GM23338 (cell line): ENCODE results near the gene RGS3. TPM values are rescaled to one million over a fixed set of nuclear protein-coding genes. Genes with fewer than 3 reads are reported as not detected.

Experiments
- ATAC-seq: fragments of 200-7000 bp; cut with Tn5 transposase; 3 replicates; pipeline ENCODE4 v1.9.1; 2020
- DNase-seq: peaks from one replicate; pipeline ENCODE4 v3.0.0-alpha.2; 2015; ENCODE audit warnings: low spot score
- H2AFZ ChIP-seq: fragments of 200-600 bp; sonication (generic); 2 replicates; pipeline ENCODE4 v1.8.0; 2016; ENCODE audit warnings: antibody characterized with exemption, mild to moderate bottlenecking, moderate library complexity
- H3F3A ChIP-seq: fragments of 200-600 bp; sonication (generic); replicated peaks from 2 replicates; pipeline ENCODE4 v1.8.0; 2017; ENCODE audit warnings: antibody characterized with exemption, mixed run types, low read depth
- H3K27ac ChIP-seq: fragments of 200-600 bp; sonication (generic); 2 replicates; pipeline ENCODE4 v1.6.1; 2016; ENCODE audit warnings: low read depth
- H3K27me3 ChIP-seq: fragments of 200-600 bp; sonication (generic); 2 replicates; pipeline ENCODE4 v1.8.0; 2016; ENCODE audit warnings: mild to moderate bottlenecking, mixed run types, moderate library complexity; ENCODE audit not compliant: insufficient read depth
- H3K36me3 ChIP-seq: fragments of 200-600 bp; sonication (generic); 2 replicates; pipeline ENCODE4 v1.8.0; 2016; ENCODE audit warnings: mild to moderate bottlenecking; ENCODE audit not compliant: insufficient read depth
- H3K4me1 ChIP-seq: fragments of 200-600 bp; sonication (generic); 2 replicates; pipeline ENCODE4 v1.8.0; 2016; ENCODE audit warnings: mild to moderate bottlenecking, moderate library complexity; ENCODE audit not compliant: insufficient read depth
- H3K4me2 ChIP-seq: fragments of 200-600 bp; sonication (generic); 2 replicates; pipeline ENCODE4 v1.7.1; 2017; ENCODE audit warnings: mixed run types
- H3K4me3 ChIP-seq: fragments of 200-600 bp; sonication (generic); 2 replicates; pipeline ENCODE4 v1.6.1; 2016; ENCODE audit warnings: mixed run types
- H3K79me2 ChIP-seq: fragments of 200-600 bp; sonication (generic); replicated peaks from 2 replicates; pipeline ENCODE4 v1.8.0; 2017; ENCODE audit warnings: mild to moderate bottlenecking; ENCODE audit not compliant: insufficient read depth
- H3K9me2 ChIP-seq: fragments of 200-600 bp; sonication (generic); 2 replicates; pipeline ENCODE4 v1.8.0; 2017; ENCODE audit not compliant: insufficient read depth
- H4K20me1 ChIP-seq: fragments of 200-600 bp; sonication (generic); replicated peaks from 2 replicates; pipeline ENCODE4 v1.8.0; 2017; ENCODE audit warnings: mild to moderate bottlenecking; ENCODE audit not compliant: insufficient read depth
- H3K27ac Mint-ChIP-seq: 2 replicates; pipeline ENCODE4 v1.8.0; 2020; ENCODE audit warnings: inconsistent platforms, mild to moderate bottlenecking, moderate library complexity, mixed read lengths
- H3K27me3 Mint-ChIP-seq: 3 replicates; pipeline ENCODE4 v1.8.0; 2022; ENCODE audit warnings: low read depth, mild to moderate bottlenecking, moderate library complexity, mixed read lengths, inconsistent platforms; ENCODE audit not compliant: insufficient read depth, poor library complexity
- H3K36me3 Mint-ChIP-seq: 3 replicates; pipeline ENCODE4 v1.8.0; 2021; ENCODE audit warnings: low read depth, mild to moderate bottlenecking, inconsistent platforms, moderate library complexity, mixed read lengths
- H3K4me1 Mint-ChIP-seq: 3 replicates; pipeline ENCODE4 v1.8.0; 2020; ENCODE audit warnings: mild to moderate bottlenecking, inconsistent platforms, mixed read lengths
- H3K4me3 Mint-ChIP-seq: 3 replicates; pipeline ENCODE4 v1.8.0; 2021; ENCODE audit warnings: moderate library complexity, mild to moderate bottlenecking, inconsistent platforms, mixed read lengths
- H3K9me3 Mint-ChIP-seq: 3 replicates; pipeline ENCODE4 v1.8.0; 2020; ENCODE audit warnings: moderate library complexity, mild to moderate bottlenecking, inconsistent platforms, mixed read lengths
- CREB1 ChIP-seq: fragments of 250-450 bp; sonication (Bioruptor Pico); IDR thresholded peaks from 2 replicates; pipeline ENCODE4 v1.5.0; 2020; ENCODE audit warnings: low read depth, mild to moderate bottlenecking, moderate library complexity
- EZH2 ChIP-seq: fragments of 200-600 bp; sonication (generic); IDR thresholded peaks from one replicate; pipeline ENCODE4 v1.8.0; 2017; ENCODE audit warnings: antibody characterized with exemption, mild to moderate bottlenecking, low read depth; ENCODE audit not compliant: unreplicated experiment
- EZH2phosphoT487 ChIP-seq: fragments of 200-600 bp; sonication (generic); IDR thresholded peaks from one replicate; pipeline ENCODE4 v1.8.1; 2018; ENCODE audit warnings: antibody characterized with exemption; ENCODE audit not compliant: unreplicated experiment
- JUNB ChIP-seq: IDR thresholded peaks from one replicate; pipeline ENCODE4 v1.6.1; 2016; ENCODE audit warnings: antibody characterized with exemption; ENCODE audit not compliant: unreplicated experiment
- NANOG ChIP-seq: IDR thresholded peaks from 2 replicates; pipeline ENCODE4 v1.6.1; 2016; ENCODE audit warnings: antibody characterized with exemption, borderline replicate concordance
- POLR2AphosphoS5 ChIP-seq: IDR thresholded peaks from 2 replicates; pipeline ENCODE4 v1.6.1; 2016; ENCODE audit warnings: antibody characterized with exemption, low read depth
- STAT1 ChIP-seq: IDR thresholded peaks from one replicate; pipeline ENCODE4 v1.6.1; 2016; ENCODE audit warnings: antibody characterized with exemption; ENCODE audit not compliant: unreplicated experiment
- ZNF114 ChIP-seq: fragments of 250-450 bp; sonication (Bioruptor Pico); IDR thresholded peaks from 2 replicates; pipeline ENCODE4 v1.5.0; 2020; ENCODE audit warnings: mild to moderate bottlenecking, moderate library complexity
- ZNF331 ChIP-seq: fragments of 250-450 bp; sonication (Bioruptor Pico); IDR thresholded peaks from 2 replicates; pipeline ENCODE4 v1.5.0; 2020; ENCODE audit warnings: low read depth, mild to moderate bottlenecking, moderate library complexity
- polyA plus RNA-seq: library from polyadenylated mRNA; unstranded; fragments of >200 nt; fragmentation: Nextera tagmentation; extraction: Ambion mirVana; gene quantifications from 2 replicates; pipeline ENCODE4 v1.2.1, GENCODE V29; 2016
- total RNA-seq: library from RNA; depleted of rRNA; stranded (reverse); fragments of >200 nt; shearing (Covaris generic); gene quantifications from 2 replicates; pipeline ENCODE4 v1.2.3, GENCODE V29; 2014
- TF ChIP-seq, protein P1 (sequence below): IDR thresholded peaks from 2 replicates; pipeline ENCODE4 v1.6.1; 2016; ENCODE audit warnings: antibody characterized with exemption
- TF ChIP-seq, protein P2 (sequence below): IDR thresholded peaks from one replicate; pipeline ENCODE4 v1.6.1; 2018; ENCODE audit warnings: antibody characterized with exemption; ENCODE audit not compliant: unreplicated experiment
- TF ChIP-seq, protein P3 (sequence below), 2 experiments: fragments of 200-600 bp in 1 of 2; sonication (generic) in 1 of 2; conservative IDR thresholded peaks; 2 replicates each; pipeline versions ENCODE4 v1.5.1 to v1.6.1; 2016 to 2017; ENCODE audit warnings: antibody characterized with exemption in 2 of 2, low read depth in 2 of 2, mild to moderate bottlenecking in 2 of 2, moderate library complexity in 1 of 2
- TF ChIP-seq, protein P4 (sequence below): fragments of 250-450 bp; sonication (Bioruptor Pico); IDR thresholded peaks from 2 replicates; pipeline ENCODE4 v1.5.0; 2020; ENCODE audit warnings: mild to moderate bottlenecking, moderate library complexity

RGS3 gene
- total and polyA plus RNA-seq, 2 experiments from 2014 or later = 14.2 to 24.3 TPM

DNA sequence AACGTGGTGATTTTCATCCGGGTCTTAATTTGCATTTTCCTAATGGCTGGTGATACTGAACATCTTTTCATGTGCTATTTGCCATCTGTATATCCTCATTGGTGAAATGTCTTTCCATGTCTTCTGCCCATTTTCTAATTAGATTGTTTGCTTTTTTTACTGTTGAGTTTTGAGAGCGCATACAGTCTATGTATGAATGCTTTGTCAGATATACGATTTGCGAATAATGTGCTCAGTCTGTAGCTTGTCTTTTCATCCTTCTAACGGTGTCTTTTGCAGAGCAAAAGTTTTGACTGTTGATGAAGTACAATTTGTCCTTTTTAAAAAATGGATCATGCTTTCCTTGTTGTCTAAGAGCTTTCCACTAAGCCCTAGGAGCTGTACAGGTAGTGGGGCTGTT lies 143.0 kb downstream of the RGS3 start:
- TF ChIP-seq ZNF331 (CRISPR knock-in tag) (no peak), NANOG (no peak), CREB1 (CRISPR knock-in tag) (no peak), EZH2 (no peak), ZNF114 (CRISPR knock-in tag) (no peak), EZH2phosphoT487 (no peak), POLR2AphosphoS5 (no peak), JUNB (no peak), STAT1 (no peak)
- TF ChIP-seq, protein P1, sequence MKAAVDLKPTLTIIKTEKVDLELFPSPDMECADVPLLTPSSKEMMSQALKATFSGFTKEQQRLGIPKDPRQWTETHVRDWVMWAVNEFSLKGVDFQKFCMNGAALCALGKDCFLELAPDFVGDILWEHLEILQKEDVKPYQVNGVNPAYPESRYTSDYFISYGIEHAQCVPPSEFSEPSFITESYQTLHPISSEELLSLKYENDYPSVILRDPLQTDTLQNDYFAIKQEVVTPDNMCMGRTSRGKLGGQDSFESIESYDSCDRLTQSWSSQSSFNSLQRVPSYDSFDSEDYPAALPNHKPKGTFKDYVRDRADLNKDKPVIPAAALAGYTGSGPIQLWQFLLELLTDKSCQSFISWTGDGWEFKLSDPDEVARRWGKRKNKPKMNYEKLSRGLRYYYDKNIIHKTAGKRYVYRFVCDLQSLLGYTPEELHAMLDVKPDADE = no peak
- TF ChIP-seq, protein P2, sequence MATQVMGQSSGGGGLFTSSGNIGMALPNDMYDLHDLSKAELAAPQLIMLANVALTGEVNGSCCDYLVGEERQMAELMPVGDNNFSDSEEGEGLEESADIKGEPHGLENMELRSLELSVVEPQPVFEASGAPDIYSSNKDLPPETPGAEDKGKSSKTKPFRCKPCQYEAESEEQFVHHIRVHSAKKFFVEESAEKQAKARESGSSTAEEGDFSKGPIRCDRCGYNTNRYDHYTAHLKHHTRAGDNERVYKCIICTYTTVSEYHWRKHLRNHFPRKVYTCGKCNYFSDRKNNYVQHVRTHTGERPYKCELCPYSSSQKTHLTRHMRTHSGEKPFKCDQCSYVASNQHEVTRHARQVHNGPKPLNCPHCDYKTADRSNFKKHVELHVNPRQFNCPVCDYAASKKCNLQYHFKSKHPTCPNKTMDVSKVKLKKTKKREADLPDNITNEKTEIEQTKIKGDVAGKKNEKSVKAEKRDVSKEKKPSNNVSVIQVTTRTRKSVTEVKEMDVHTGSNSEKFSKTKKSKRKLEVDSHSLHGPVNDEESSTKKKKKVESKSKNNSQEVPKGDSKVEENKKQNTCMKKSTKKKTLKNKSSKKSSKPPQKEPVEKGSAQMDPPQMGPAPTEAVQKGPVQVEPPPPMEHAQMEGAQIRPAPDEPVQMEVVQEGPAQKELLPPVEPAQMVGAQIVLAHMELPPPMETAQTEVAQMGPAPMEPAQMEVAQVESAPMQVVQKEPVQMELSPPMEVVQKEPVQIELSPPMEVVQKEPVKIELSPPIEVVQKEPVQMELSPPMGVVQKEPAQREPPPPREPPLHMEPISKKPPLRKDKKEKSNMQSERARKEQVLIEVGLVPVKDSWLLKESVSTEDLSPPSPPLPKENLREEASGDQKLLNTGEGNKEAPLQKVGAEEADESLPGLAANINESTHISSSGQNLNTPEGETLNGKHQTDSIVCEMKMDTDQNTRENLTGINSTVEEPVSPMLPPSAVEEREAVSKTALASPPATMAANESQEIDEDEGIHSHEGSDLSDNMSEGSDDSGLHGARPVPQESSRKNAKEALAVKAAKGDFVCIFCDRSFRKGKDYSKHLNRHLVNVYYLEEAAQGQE = no peak
- TF ChIP-seq, protein P3, sequence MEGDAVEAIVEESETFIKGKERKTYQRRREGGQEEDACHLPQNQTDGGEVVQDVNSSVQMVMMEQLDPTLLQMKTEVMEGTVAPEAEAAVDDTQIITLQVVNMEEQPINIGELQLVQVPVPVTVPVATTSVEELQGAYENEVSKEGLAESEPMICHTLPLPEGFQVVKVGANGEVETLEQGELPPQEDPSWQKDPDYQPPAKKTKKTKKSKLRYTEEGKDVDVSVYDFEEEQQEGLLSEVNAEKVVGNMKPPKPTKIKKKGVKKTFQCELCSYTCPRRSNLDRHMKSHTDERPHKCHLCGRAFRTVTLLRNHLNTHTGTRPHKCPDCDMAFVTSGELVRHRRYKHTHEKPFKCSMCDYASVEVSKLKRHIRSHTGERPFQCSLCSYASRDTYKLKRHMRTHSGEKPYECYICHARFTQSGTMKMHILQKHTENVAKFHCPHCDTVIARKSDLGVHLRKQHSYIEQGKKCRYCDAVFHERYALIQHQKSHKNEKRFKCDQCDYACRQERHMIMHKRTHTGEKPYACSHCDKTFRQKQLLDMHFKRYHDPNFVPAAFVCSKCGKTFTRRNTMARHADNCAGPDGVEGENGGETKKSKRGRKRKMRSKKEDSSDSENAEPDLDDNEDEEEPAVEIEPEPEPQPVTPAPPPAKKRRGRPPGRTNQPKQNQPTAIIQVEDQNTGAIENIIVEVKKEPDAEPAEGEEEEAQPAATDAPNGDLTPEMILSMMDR (conservative IDR thresholded peaks at IDR 0.05; ENCODE audit: low read depth in 2 of 2) = no peak
- TF ChIP-seq, protein P4, sequence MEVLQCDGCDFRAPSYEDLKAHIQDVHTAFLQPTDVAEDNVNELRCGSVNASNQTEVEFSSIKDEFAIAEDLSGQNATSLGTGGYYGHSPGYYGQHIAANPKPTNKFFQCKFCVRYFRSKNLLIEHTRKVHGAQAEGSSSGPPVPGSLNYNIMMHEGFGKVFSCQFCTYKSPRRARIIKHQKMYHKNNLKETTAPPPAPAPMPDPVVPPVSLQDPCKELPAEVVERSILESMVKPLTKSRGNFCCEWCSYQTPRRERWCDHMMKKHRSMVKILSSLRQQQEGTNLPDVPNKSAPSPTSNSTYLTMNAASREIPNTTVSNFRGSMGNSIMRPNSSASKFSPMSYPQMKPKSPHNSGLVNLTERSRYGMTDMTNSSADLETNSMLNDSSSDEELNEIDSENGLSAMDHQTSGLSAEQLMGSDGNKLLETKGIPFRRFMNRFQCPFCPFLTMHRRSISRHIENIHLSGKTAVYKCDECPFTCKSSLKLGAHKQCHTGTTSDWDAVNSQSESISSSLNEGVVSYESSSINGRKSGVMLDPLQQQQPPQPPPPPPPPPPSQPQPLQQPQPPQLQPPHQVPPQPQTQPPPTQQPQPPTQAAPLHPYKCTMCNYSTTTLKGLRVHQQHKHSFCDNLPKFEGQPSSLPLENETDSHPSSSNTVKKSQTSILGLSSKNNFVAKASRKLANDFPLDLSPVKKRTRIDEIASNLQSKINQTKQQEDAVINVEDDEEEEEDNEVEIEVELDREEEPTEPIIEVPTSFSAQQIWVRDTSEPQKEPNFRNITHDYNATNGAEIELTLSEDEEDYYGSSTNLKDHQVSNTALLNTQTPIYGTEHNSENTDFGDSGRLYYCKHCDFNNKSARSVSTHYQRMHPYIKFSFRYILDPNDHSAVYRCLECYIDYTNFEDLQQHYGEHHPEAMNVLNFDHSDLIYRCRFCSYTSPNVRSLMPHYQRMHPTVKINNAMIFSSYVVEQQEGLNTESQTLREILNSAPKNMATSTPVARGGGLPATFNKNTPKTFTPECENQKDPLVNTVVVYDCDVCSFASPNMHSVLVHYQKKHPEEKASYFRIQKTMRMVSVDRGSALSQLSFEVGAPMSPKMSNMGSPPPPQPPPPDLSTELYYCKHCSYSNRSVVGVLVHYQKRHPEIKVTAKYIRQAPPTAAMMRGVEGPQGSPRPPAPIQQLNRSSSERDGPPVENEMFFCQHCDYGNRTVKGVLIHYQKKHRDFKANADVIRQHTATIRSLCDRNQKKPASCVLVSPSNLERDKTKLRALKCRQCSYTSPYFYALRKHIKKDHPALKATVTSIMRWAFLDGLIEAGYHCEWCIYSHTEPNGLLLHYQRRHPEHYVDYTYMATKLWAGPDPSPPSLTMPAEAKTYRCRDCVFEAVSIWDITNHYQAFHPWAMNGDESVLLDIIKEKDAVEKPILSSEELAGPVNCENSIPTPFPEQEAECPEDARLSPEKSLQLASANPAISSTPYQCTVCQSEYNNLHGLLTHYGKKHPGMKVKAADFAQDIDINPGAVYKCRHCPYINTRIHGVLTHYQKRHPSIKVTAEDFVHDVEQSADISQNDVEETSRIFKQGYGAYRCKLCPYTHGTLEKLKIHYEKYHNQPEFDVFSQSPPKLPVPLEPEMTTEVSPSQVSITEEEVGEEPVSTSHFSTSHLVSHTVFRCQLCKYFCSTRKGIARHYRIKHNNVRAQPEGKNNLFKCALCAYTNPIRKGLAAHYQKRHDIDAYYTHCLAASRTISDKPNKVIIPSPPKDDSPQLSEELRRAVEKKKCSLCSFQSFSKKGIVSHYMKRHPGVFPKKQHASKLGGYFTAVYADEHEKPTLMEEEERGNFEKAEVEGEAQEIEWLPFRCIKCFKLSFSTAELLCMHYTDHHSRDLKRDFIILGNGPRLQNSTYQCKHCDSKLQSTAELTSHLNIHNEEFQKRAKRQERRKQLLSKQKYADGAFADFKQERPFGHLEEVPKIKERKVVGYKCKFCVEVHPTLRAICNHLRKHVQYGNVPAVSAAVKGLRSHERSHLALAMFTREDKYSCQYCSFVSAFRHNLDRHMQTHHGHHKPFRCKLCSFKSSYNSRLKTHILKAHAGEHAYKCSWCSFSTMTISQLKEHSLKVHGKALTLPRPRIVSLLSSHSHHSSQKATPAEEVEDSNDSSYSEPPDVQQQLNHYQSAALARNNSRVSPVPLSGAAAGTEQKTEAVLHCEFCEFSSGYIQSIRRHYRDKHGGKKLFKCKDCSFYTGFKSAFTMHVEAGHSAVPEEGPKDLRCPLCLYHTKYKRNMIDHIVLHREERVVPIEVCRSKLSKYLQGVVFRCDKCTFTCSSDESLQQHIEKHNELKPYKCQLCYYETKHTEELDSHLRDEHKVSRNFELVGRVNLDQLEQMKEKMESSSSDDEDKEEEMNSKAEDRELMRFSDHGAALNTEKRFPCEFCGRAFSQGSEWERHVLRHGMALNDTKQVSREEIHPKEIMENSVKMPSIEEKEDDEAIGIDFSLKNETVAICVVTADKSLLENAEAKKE = no peak
- Mint-ChIP-seq H3K4me1 (peaks cover 50% of the 10 kb centered on the region), H3K27ac (no peak overlapping the region), H3K27me3 (peaks cover 10% of the 10 kb centered on the region), H3K36me3 (no peaks in the 10 kb centered on the region), H3K9me3 (no peaks in the 10 kb centered on the region), H3K4me3 (no peak overlapping the region)
- no peak overlapping the region for H3K4me2 ChIP-seq
- H3K27ac ChIP-seq = no peak overlapping the region
- H3F3A ChIP-seq = 0 out of 2 replicates have a peak, but pooled peaks cover 4% of the 10 kb centered on the region
- H3K36me3 ChIP-seq = no peaks in the 10 kb centered on the region
- H3K4me3 ChIP-seq = no peak overlapping the region
- no peaks in the 10 kb centered on the region for H3K27me3 ChIP-seq
- DNase-seq (no peak), ATAC-seq (no peak)
- no peak overlapping the region for H2AFZ ChIP-seq
- peaks cover 35% of the 10 kb centered on the region for H3K4me1 ChIP-seq
- H4K20me1 ChIP-seq = no peaks in the 10 kb centered on the region
- no peaks in the 10 kb centered on the region for H3K79me2 ChIP-seq
- no peaks in the 10 kb centered on the region for H3K9me2 ChIP-seq
